GM12891 (cell line): Measurements from ENCODE around the gene SPDYE1.

Source experiments
- POLR2A ChIP-seq: IDR thresholded peaks from 2 replicates; pipeline ENCODE4 v1.6.1; 2011; ENCODE audit warnings: low read depth, low read length, control low read depth
- POLR2AphosphoS5 ChIP-seq: IDR thresholded peaks from 2 replicates; pipeline ENCODE4 v1.6.1; 2011; ENCODE audit warnings: low read depth, low read length, control low read depth

DNA sequence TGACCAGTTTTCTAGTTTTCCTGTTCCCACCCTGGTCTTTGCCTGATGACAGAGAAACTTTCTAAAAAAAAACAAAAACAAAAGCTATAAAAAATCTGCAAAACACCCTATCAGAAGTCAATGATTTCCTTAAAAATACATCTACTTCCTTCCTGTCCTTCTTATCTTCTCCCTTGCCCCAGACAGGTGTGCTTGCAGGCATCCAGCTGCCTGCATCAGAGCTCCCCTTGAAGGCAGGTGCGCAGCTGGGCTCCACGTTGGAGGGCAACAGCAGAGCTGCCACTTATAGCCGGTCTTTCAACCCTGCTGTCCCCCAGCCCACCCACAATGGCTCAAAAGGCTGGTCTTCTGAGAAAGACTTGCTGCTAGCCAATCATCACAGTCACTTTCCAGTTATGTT, 41.7 kb upstream of the SPDYE1 start:
- TF ChIP-seq POLR2A (no peak), POLR2AphosphoS5 (no peak)
